Panc1 (cell line): ENCODE measurements around the gene NR6A1. TPM values are rescaled to one million over a fixed set of nuclear protein-coding genes. Genes with fewer than 3 reads are reported as not detected.

Experiments used
- ATAC-seq: fragments of 200-7000 bp; cut with Tn5 transposase; 2 replicates; pipeline ENCODE4 v1.9.1; 2020; ENCODE audit warnings: mild to moderate bottlenecking, moderate library complexity
- BruUV-seq: library from RNA; stranded (reverse); fragments of 400-500 nt; replicated peaks from 2 replicates; lab custom pipeline; 2021; lab: Mats Ljungman, UMichigan
- CTCF ChIA-PET: fragments of 300-600 bp; sonication (Branson Sonifier 250); formaldehyde crosslinking; loops from one replicate; lab custom pipeline; 2022; ENCODE audit warnings: antibody characterized with exemption; lab: Charles Lee
- POLR2A ChIA-PET: fragments of 300-600 bp; sonication (Branson Sonifier 250); formaldehyde crosslinking; loops from one replicate; lab custom pipeline; 2022; ENCODE audit warnings: antibody characterized with exemption; lab: Charles Lee
- DNase-seq: peaks from one replicate; pipeline ENCODE4 v3.0.0-alpha.2; 2010; ENCODE audit warnings: low read depth, low spot score
- H3K27ac ChIP-seq: 2 replicates; pipeline ENCODE4 v1.5.1; 2011; ENCODE audit warnings: mild to moderate bottlenecking, low read length, inconsistent platforms
- H3K27me3 ChIP-seq: fragments of 200-500 bp; sonication (Bioruptor generic); 2 replicates; pipeline ENCODE4 v1.6.0; 2014; ENCODE audit warnings: low read length, inconsistent platforms; ENCODE audit not compliant: control insufficient read depth, insufficient read depth
- H3K36me3 ChIP-seq: fragments of 200-500 bp; sonication (Bioruptor generic); 2 replicates; pipeline ENCODE4 v1.5.1; 2014; ENCODE audit warnings: inconsistent platforms, mild to moderate bottlenecking, low read length, moderate library complexity; ENCODE audit not compliant: control insufficient read depth, insufficient read depth
- H3K4me1 ChIP-seq: 2 replicates; pipeline ENCODE4 v1.5.1; 2011; ENCODE audit warnings: inconsistent platforms, mild to moderate bottlenecking, low read length, moderate library complexity; ENCODE audit not compliant: control insufficient read depth, insufficient read depth
- H3K4me3 ChIP-seq, 2 experiments: 2 replicates each; pipeline ENCODE4 v1.5.1; 2011 to 2012; ENCODE audit warnings: low read depth in 2 of 2, low read length in 2 of 2, mild to moderate bottlenecking in 2 of 2, inconsistent platforms in 1 of 2, moderate library complexity in 1 of 2
- H3K9me3 ChIP-seq: fragments of 200-500 bp; sonication (Bioruptor generic); 2 replicates; pipeline ENCODE4 v1.5.1; 2014; ENCODE audit warnings: low read depth, mild to moderate bottlenecking, inconsistent platforms, low read length, moderate library complexity; ENCODE audit not compliant: control insufficient read depth, insufficient read depth
- POLR2AphosphoS5 ChIP-seq: IDR thresholded peaks from 2 replicates; pipeline ENCODE4 v1.6.1; 2012; ENCODE audit warnings: mild to moderate bottlenecking, low read depth, low read length, moderate library complexity
- REST ChIP-seq, 2 experiments: IDR thresholded peaks; 2 replicates each; pipeline ENCODE4 v1.6.1; 2011 to 2012; ENCODE audit warnings: low read depth in 2 of 2, control low read depth in 1 of 2, low read length in 1 of 2, mild to moderate bottlenecking in 1 of 2, moderate library complexity in 1 of 2; ENCODE audit not compliant: insufficient read depth in 1 of 2
- SIN3A ChIP-seq: IDR thresholded peaks from 2 replicates; pipeline ENCODE4 v1.6.1; 2012; ENCODE audit warnings: low read depth, mild to moderate bottlenecking, low read length, moderate library complexity, borderline replicate concordance; ENCODE audit not compliant: insufficient read depth
- TCF7L2 ChIP-seq: IDR thresholded peaks from 2 replicates; pipeline ENCODE4 v1.6.1; 2011; ENCODE audit warnings: mild to moderate bottlenecking, low read depth, low read length, inconsistent platforms
- in situ Hi-C: cut with HindIII; loops from 2 replicates; pipeline ENCODE4 v1.10.0; 2016; ENCODE audit warnings: low sequenced_read_pairs, low pct_unique_long_range_greater_than_20kb
- intact Hi-C: fragments of 100-400 bp; cut with micrococcal nuclease; formaldehyde crosslinking; loops from one replicate; pipeline ENCODE4 v1.10.0; 2022; ENCODE audit not compliant: unreplicated experiment
- total RNA-seq: library from RNA; stranded (reverse); gene quantifications from one replicate; pipeline ENCODE4 v1.2.1, GENCODE V29; 2021; ENCODE audit not compliant: unreplicated experiment
- TF ChIP-seq, protein P1 (sequence below): fragments of 450-650 bp; IDR thresholded peaks from 2 replicates; pipeline ENCODE4 v1.5.1; 2017; ENCODE audit warnings: mild to moderate bottlenecking

The NR6A1 gene
- total RNA-seq, 1 experiment from 2014 or later: 7.6 TPM

GRCh38 chr9:124541824-124542223 is 229.3 kb downstream of the NR6A1 start:
- Histone ChIP-seq H3K27ac (no peak overlapping the region), H3K4me1 (no peaks in the 10 kb centered on the region), H3K36me3 (0 out of 2 replicates have a peak, but pooled peaks cover 2% of the 10 kb centered on the region), H3K9me3 (no peaks in the 10 kb centered on the region), H3K27me3 (no peaks in the 10 kb centered on the region), H3K4me3 (no peak overlapping the region)
- ATAC-seq (no peak), DNase-seq (no peak)
- TF ChIP-seq POLR2AphosphoS5 (no peak), TCF7L2 (no peak), SIN3A (no peak), REST (IDR thresholded peaks at IDR 0.05; ENCODE audit: insufficient read depth in 1 of 2, low read depth in 2 of 2, low read length in 1 of 2) (no peak)
- TF ChIP-seq, protein P1, sequence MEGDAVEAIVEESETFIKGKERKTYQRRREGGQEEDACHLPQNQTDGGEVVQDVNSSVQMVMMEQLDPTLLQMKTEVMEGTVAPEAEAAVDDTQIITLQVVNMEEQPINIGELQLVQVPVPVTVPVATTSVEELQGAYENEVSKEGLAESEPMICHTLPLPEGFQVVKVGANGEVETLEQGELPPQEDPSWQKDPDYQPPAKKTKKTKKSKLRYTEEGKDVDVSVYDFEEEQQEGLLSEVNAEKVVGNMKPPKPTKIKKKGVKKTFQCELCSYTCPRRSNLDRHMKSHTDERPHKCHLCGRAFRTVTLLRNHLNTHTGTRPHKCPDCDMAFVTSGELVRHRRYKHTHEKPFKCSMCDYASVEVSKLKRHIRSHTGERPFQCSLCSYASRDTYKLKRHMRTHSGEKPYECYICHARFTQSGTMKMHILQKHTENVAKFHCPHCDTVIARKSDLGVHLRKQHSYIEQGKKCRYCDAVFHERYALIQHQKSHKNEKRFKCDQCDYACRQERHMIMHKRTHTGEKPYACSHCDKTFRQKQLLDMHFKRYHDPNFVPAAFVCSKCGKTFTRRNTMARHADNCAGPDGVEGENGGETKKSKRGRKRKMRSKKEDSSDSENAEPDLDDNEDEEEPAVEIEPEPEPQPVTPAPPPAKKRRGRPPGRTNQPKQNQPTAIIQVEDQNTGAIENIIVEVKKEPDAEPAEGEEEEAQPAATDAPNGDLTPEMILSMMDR: no peak
- BruUV-seq: no TSS peak
- intact Hi-C loops (no loop called here), in situ Hi-C loops (no loop called here)
- CTCF ChIA-PET: no interaction called here
- POLR2A ChIA-PET: no interaction called here

DNA sequence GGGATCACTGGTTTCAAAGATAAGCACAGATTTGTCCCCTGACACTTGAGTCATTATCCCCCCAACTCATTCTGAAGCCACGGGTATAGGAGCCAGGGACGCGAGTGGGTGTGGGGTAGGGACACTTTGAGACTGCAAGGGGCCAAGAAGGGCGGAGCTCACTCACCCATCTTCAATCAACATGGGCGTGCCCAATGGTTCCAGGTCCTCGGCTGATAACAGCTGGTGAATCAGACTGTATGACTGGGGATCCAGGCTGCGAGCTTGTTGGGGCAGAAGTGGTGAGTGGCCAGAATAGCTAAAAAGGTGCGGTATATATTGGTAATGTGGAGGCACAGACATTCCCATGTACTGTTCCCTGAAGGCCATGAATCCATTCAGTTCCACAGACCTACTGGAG is 233.2 kb downstream of the NR6A1 start:
- BruUV-seq: no TSS peak
- Histone ChIP-seq H3K9me3 (no peaks in the 10 kb centered on the region), H3K27me3 (no peaks in the 10 kb centered on the region), H3K4me3 (no peak overlapping the region), H3K36me3 (0 out of 2 replicates have a peak, but pooled peaks cover 2% of the 10 kb centered on the region), H3K27ac (no peak overlapping the region), H3K4me1 (no peaks in the 10 kb centered on the region)
- DNase-seq: no peak
- in situ Hi-C loops (no loop called here), intact Hi-C loops (no loop called here)
- TF ChIP-seq SIN3A: no peak
- no peak for TF ChIP-seq POLR2AphosphoS5
- TF ChIP-seq TCF7L2: no peak
- no peak for ATAC-seq
- ChIA-PET POLR2A (no interaction called here), CTCF (interaction anchor here (0.6 kb wide), 1 partner anchor 119 kb away, joined by 12 read pairs; no protein-coding TSS in a partner anchor)

GRCh38 chr9:124535846-124536245 is 235.3 kb downstream of the NR6A1 start:
- intact Hi-C loops: no loop called here
- in situ Hi-C loops: no loop called here

More at GRCh38 chr9:124535846-124536245, 235.3 kb downstream of the NR6A1 start:
- no peak overlapping the region for H3K27ac ChIP-seq
- ATAC-seq (no peak), DNase-seq (no peak)
- POLR2A ChIA-PET: no interaction called here
- TF ChIP-seq SIN3A (no peak), POLR2AphosphoS5 (no peak), TCF7L2 (no peak), REST (IDR thresholded peaks at IDR 0.05; ENCODE audit: insufficient read depth in 1 of 2, low read depth in 2 of 2, low read length in 1 of 2) (no peak)
- TF ChIP-seq, protein P1: no peak
- CTCF ChIA-PET: no interaction called here
- H3K4me1 ChIP-seq: no peaks in the 10 kb centered on the region
- no peaks in the 10 kb centered on the region for H3K9me3 ChIP-seq
- no peaks in the 10 kb centered on the region for H3K27me3 ChIP-seq
- BruUV-seq: no TSS peak
- H3K4me3 ChIP-seq: no peak overlapping the region
- 0 out of 2 replicates have a peak, but pooled peaks cover 2% of the 10 kb centered on the region for H3K36me3 ChIP-seq
